Measurements from ENCODE around the gene CATSPERZ. TPM values are rescaled to one million over a fixed set of nuclear protein-coding genes. Genes with fewer than 3 reads are reported as not detected.
A peak's percentile ranks its signal among the peaks of the same experiment; 100 is the strongest.

Gene CATSPERZ
- total and polyA plus RNA-seq, 2 of the 8 experiments (the other 6 are each of a cell fraction or from before 2014, with no cell fraction given): 0.77 TPM; not detected in 1

DNA sequence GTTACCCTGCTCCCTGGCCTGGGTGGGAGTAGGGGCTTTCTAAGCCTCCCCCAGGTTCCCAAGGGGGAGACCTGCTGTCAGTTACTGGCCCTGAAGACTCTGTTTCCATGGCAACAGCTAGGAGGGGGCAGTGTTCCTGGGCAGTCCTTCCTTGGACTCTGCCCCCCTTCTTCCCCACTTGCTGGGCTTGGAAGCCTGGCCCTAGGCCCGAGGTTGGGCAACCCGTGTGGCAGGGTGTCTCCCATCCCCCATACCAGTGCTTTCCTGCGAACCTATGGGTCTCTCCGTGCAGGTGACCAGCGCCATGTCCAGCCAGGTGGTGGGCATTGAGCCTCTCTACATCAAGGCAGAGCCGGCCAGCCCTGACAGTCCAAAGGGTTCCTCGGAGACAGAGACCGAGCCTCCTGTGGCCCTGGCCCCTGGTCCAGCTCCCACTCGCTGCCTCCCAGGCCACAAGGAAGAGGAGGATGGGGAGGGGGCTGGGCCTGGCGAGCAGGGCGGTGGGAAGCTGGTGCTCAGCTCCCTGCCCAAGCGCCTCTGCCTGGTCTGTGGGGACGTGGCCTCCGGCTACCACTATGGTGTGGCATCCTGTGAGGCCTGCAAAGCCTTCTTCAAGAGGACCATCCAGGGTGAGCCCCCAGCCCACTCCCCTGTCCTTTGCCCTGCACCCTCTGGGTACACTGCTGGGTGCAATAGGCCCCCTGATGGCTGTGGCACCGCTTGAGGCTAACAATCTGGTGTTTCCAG, 6.9 kb downstream of the CATSPERZ start:
- 88% methylated on average over 11 of the region's 15 CpGs; no CpG with 5 or more reads in 1 of the 2 experiments for WGBS, 2 experiments (ENCODE audit: extremely low coverage in 1 of 2, insufficient coverage in 1 of 2, insufficient read length in 1 of 2, insufficient replicate concordance in 2 of 2, low coverage in 1 of 2, low lambda C conversion rate in 2 of 2, missing lambda C conversion rate in 1 of 2)
- Histone ChIP-seq H3K4me2 (ENCODE audit: insufficient read depth in 1 of 2, low read depth in 2 of 2, low read length in 2 of 2) (peak overlapping the region; percentile 96 to 98), H3K4me1 (replicated peaks in 1 of 4; ENCODE audit: control insufficient read depth in 3 of 4, insufficient read depth in 4 of 4, low read length in 3 of 4) (peaks cover 3 to 14% (median 12%) of the 10 kb centered on the region in 4 experiments; a peak in 6 of 7 replicates), H3K18ac (ENCODE audit: extremely low read depth, low read length) (peak overlapping the region; percentile 13; the same call in 1 of the 2 replicates), H3K79me1 (ENCODE audit: low read depth, low read length) (peaks cover 13% of the 10 kb centered on the region; the same call in 1 of the 2 replicates), H2AFZ (ENCODE audit: low read length) (no peak overlapping the region), H3K79me2 (ENCODE audit: control insufficient read depth in 1 of 2, insufficient read depth in 2 of 2, low read length in 2 of 2) (peaks cover 0 to 21% of the 10 kb centered on the region in 2 experiments; a peak in 2 of 4 replicates), H3K23me2 (ENCODE audit: low read depth, low read length) (peaks cover 8% of the 10 kb centered on the region; the same call in 1 of the 2 replicates), H3K14ac (ENCODE audit: insufficient read length) (no peak overlapping the region), H3K4ac (replicated peaks; ENCODE audit: insufficient read length, low read depth, low read length) (no peak overlapping the region), H3K9ac (replicated peaks in 1 of 4; ENCODE audit: extremely low read depth in 1 of 4, low read depth in 3 of 4, low read length in 3 of 4) (peak overlapping the region in 3 of 4 experiments; percentile 4 to 55 (median 22); a peak in 3 of 7 replicates), H2BK15ac (ENCODE audit: low read length) (0 out of 2 replicates have a peak overlapping the region, but pooled peaks have one; percentile 88), H4K20me1 (replicated peaks in 1 of 2; ENCODE audit: control insufficient read depth in 1 of 2, insufficient read depth in 2 of 2, low read length in 2 of 2) (peaks cover 2 to 3% of the 10 kb centered on the region in 2 experiments), H3K23ac (ENCODE audit: insufficient read length) (no peak overlapping the region), H3K27me3 (replicated peaks in 1 of 4; ENCODE audit: control insufficient read depth in 3 of 4, extremely low read depth in 1 of 4, insufficient read depth in 3 of 4, low read length in 3 of 4) (peaks cover 0 to 5% (median under 1%) of the 10 kb centered on the region in 4 experiments; a peak in 2 of 7 replicates), H4K8ac (ENCODE audit: extremely low read depth, insufficient read depth, low read length) (peak overlapping the region; percentile 7; the same call in 1 of the 2 replicates), H2BK5ac (ENCODE audit: low read depth, low read length) (no peak overlapping the region), H2BK120ac (replicated peaks; ENCODE audit: low read depth, low read length) (no peak overlapping the region), H3K56ac (replicated peaks; ENCODE audit: insufficient read length, low read depth, low read length) (no peak overlapping the region), H4K5ac (ENCODE audit: insufficient read length, low read depth, low read length) (no peak overlapping the region), H3K36me3 (ENCODE audit: control insufficient read depth in 2 of 4, insufficient read depth in 4 of 4, low read length in 3 of 4) (no peaks in the 10 kb centered on the region), H2BK20ac (ENCODE audit: low read length) (no peak overlapping the region), H4K91ac (replicated peaks; ENCODE audit: insufficient read length, low read length) (no peak overlapping the region), H3K9me3 (ENCODE audit: insufficient read depth in 2 of 2, low read depth in 1 of 2, low read length in 1 of 2) (no peaks in the 10 kb centered on the region), H3K4me3 (ENCODE audit: extremely low read depth in 1 of 4, insufficient read depth in 2 of 4, low read depth in 3 of 4, low read length in 4 of 4) (peak overlapping the region; percentile 62 to 93 (median 83)), H2BK12ac (ENCODE audit: low read depth, low read length) (0 out of 2 replicates have a peak overlapping the region, but pooled peaks have one; percentile 90), H2AK5ac (ENCODE audit: low read depth, low read length) (no peak overlapping the region), H3K27ac (ENCODE audit: low read depth, low read length) (no peak overlapping the region)
- DNase-seq (ENCODE audit: low read depth in 1 of 2, low spot score in 2 of 2): no peak
- ChIA-PET POLR2A (ENCODE audit: partially characterized antibody) (interaction anchor here (0.6 to 3.9 kb wide), 4 partner anchors 10 to 61 kb away, joined by 3 to 24 read pairs (median 4); partner anchors contain the start of genes PRDX5 and TRMT112), CTCF (ENCODE audit: partially characterized antibody) (interaction anchor here (0.6 to 20.8 kb wide), 6 partner anchors 11 to 253 kb away, joined by 3 to 614 read pairs (median 4); partner anchors contain the start of genes CCDC88B, PRDX5 and TRMT112)
- FAIRE-seq: no peak
- TF ChIP-seq EZH2 (IDR thresholded peaks at IDR 0.05; ENCODE audit: low read depth, low read length, severe bottlenecking): no peak
- no peak for TF ChIP-seq JUND (IDR thresholded peaks at IDR 0.05; ENCODE audit: low read length)
- no peak for TF ChIP-seq SAP30 (IDR thresholded peaks at IDR 0.05; ENCODE audit: insufficient read depth, insufficient replicate concordance, low read length)
- no peak for TF ChIP-seq NANOG (IDR thresholded peaks at IDR 0.05; ENCODE audit: insufficient read depth, low read depth, low read length, poor library complexity, severe bottlenecking)
- TF ChIP-seq, protein P1, sequence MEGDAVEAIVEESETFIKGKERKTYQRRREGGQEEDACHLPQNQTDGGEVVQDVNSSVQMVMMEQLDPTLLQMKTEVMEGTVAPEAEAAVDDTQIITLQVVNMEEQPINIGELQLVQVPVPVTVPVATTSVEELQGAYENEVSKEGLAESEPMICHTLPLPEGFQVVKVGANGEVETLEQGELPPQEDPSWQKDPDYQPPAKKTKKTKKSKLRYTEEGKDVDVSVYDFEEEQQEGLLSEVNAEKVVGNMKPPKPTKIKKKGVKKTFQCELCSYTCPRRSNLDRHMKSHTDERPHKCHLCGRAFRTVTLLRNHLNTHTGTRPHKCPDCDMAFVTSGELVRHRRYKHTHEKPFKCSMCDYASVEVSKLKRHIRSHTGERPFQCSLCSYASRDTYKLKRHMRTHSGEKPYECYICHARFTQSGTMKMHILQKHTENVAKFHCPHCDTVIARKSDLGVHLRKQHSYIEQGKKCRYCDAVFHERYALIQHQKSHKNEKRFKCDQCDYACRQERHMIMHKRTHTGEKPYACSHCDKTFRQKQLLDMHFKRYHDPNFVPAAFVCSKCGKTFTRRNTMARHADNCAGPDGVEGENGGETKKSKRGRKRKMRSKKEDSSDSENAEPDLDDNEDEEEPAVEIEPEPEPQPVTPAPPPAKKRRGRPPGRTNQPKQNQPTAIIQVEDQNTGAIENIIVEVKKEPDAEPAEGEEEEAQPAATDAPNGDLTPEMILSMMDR (IDR thresholded peaks at IDR 0.05; ENCODE audit: control extremely low read depth in 1 of 3, insufficient read depth in 1 of 3, low read depth in 1 of 3, low read length in 3 of 3): no peak
- TF ChIP-seq CEBPB (IDR thresholded peaks at IDR 0.05; ENCODE audit: low read depth, low read length): no peak
- TF ChIP-seq NRF1 (IDR thresholded peaks at IDR 0.05; ENCODE audit: low read depth, low read length): no peak
- TF ChIP-seq FOSL1 (IDR thresholded peaks at IDR 0.05; ENCODE audit: insufficient read depth, low read depth, low read length): no peak
